SH-SY5Y (cell line): Measurements from ENCODE around the gene MIGA1.

Experiments used
- GATA2 ChIP-seq: IDR thresholded peaks from 2 replicates; pipeline ENCODE4 v1.6.1; 2011; ENCODE audit warnings: mild to moderate bottlenecking, low read depth, low read length
- GATA3 ChIP-seq: IDR thresholded peaks from 2 replicates; pipeline ENCODE4 v1.6.1; 2011; ENCODE audit warnings: low read depth, mild to moderate bottlenecking, low read length, moderate library complexity

DNA sequence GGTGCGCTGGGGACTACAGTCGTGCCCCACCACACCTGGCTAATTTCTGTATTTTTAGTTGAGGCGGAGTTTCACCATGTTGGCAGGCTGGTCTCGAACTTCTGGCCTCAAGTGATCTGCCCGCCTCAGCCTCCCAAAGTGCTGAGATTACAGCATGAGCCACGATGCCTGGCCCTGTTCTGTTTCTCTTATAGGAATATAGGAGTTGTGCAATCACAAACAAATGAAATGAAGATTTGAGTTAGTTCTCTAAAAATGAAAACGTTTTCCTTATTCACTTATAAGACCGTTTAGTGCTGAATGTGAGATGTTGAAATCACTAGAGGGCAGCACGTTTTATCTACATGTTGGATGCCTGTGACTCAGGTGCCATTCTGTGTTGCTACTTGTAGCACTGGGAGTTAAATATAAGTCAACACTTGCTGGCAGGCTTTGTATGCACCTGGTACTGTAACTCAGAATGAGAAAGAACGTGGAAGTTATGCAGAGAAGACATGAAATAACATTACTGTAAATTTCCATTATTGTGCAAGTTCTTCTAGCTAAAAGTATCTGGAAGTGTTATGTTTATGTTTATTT is 45.8 kb downstream of the MIGA1 start:
- TF ChIP-seq GATA2 (no peak), GATA3 (no peak)
